GM18517 (cell line): ENCODE data around the gene KIFC1.

Experiments used
- ATAC-seq: cut with Tn5 transposase; IDR thresholded peaks from one replicate; pipeline ENCODE4 v1.9.1; 2021; ENCODE audit warnings: mild to moderate bottlenecking, moderate library complexity; ENCODE audit not compliant: unreplicated experiment

KIFC1 gene

DNA sequence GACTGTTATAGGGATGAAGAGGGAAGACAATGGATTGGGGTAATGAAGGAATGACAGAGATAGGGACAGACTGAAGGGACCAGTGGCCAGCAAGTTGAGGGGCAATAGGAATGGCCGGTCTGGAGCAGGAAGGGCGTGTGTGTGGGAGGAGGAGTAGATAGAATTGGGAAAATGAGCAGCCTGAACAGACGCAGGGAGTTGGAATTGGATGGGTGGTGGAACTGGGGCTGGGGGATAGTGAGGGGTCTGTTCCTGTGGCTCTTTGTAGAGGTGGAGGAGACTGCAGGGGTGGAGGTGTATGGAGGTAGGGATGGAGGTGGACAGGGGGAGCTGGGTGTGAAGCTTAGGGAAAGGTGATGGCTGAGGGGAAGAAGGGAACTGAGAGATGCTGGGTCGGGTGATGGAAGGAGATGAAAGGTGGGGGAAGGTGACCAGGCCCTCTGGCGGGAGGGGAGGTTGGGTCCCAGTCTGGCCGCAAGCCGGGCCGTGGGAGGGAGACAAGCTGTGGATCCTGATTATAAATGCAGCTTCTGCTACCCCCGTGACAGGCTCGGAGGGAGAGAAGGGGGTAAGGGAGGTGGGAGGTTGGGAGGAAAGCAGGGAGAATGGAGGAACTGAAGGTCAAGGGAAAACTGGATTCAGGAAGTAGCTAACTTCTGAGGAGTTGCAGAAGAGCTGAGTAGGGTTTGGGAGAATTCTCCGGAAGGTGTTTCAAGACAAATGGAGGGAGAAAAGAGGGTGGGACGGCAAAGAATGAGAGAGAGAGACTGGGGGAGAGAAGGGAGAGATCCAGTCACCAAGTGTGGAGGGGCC lies 33.4 kb downstream of the KIFC1 start:
- no peak for ATAC-seq

- no peak for ATAC-seq
These were observed 34.3 kb downstream of the KIFC1 start for GRCh38 chr6:33425668-33426577.

- no peak for ATAC-seq
These were observed 35.2 kb downstream of the KIFC1 start for GRCh38 chr6:33426590-33427511.

DNA sequence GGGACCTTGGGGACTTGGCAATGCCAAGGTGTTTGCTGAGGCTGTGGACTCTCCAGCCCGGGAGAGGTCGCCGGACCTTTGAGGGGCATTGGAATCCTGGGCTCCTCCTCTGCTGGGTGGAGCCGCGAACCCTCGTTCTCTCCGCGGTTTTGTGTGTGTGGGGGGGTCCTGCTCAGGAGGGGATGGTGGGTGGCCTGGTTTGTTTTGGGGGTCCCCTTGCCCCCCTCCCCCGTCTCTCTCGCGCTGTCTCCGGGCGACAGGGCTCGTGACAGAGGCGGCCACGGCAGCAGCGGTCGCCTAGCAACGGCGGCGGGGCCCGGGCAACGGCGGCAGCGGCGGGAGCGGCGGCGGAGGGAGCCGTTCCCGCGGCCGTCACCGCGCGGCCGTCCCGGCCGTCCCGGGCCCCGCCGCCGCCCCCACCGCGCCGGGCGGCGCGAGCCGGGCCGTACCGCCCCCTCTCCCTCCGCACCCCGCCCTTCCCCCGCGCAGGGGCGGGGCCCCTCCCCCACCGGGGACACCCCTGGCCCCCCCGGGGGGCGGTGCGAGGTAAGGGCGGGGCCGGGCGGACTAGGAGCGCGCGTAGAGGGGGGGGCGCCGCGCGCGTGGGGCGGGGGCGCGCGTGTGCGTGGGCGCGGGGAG lies 36.1 kb downstream of the KIFC1 start:
- ATAC-seq = no peak

DNA sequence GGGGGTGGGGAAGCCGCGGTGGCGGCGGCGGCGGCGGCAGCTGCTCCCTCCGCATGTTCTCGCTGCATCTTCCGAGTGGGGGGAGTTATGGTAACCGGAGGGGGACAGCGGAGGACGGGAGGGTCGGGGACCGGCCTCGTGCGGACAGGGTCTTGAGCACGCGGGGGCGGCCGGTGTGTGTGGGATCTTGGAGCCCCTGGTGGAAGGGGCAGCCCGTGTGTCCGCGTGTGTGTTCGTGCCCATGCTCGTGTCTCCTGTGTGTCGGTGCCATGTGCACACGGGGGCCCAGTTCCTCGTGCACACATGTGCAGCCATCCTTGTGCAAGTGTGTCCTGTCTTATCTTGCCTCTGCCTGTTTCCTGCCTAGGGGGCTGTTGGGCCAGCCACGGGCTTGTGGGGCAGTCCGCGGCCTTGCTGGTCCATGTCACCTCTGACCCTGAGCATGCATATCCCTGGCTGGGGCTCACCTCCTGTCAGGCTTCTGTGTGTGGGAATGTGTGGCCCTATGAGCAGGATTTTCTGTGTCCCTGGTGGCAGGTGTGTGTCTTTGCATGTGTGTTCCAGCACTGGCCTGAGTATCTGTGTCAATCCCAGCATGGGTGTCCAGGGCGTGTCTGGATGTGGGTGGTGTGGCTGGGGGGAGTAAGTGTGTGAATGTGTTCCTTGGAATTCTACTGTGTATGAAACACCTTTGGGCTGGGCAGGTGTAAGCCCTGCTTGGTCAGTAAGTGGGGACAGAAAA lies 36.8 kb downstream of the KIFC1 start:
- no peak for ATAC-seq

GRCh38 chr6:33428966-33429749 lies 37.5 kb downstream of the KIFC1 start:
- ATAC-seq = no peak

GRCh38 chr6:33429750-33430052 lies 38.1 kb downstream of the KIFC1 start:
- ATAC-seq = no peak

DNA sequence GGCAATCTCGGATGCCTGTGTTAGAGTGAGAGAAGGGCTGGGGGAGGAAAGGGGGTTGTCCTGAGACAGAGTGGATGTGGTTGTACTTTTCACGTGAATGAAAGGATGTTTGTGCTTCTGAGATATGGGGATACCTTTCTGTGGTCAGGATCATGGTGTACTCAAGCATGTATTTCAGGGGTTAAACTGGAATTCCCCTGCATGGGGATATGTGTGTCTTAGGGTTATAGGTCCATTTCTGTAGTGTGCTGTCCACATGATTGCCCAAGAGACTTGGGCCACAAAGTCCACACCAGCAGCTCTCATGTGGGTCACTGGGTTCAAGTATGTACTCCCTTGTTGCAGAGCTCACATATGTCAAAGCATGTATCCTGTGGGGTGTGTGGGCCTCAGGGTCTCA lies 38.7 kb downstream of the KIFC1 start:
- no peak for ATAC-seq

GRCh38 chr6:33430991-33431879 lies 39.6 kb downstream of the KIFC1 start:
- ATAC-seq = no peak

GRCh38 chr6:33431880-33432541 lies 40.4 kb downstream of the KIFC1 start:
- ATAC-seq = no peak

DNA sequence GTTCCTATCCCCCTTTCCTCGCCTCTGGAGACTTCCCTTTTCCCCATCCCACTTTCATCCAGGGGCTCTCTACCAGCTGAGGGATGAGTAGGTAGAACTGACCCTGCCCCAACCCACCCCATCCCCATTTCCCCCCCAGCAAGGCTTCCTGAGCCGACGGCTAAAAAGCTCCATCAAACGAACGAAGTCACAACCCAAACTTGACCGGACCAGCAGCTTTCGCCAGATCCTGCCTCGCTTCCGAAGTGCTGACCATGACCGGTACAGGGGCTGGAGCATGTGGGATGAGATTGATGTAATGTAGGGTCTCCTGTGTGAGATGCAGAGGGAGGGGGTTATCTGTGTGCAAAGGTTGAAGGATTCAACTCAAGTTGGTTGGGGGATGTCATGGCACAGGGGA lies 40.9 kb downstream of the KIFC1 start:
- ATAC-seq = no peak

GRCh38 chr6:33433001-33433543 lies 41.4 kb downstream of the KIFC1 start:
- no peak for ATAC-seq

DNA sequence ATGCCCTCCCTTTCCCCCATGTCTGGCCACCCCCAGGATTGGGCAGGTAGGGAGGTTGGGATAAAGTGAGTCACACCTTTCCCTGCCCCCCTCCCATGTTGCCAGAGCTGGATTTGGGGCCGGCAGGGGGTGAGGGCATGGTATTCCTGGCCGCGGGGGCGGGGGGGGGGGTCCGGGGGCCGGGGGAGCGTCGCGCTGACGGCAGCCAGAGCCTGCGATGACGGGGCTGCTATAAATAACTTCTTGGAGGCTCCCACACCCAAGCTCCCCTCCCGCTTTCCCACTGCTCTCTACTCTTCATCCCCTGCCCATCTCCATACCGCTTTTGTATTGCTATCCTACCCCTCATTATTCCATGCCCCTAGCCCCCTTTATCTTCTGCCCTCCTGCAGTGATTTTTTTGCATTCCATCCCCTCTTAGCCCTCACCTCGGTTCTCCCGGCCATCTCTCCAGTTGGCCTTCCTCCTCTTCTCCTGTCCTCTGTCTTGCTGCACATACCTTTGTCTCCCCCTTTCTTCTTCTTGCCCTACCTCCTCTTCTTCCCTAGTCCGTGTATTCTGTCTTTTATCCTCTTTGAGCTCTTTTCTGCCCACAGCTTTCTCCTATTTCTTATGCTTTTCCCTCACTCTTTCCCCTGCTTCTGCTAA lies 42.0 kb downstream of the KIFC1 start:
- ATAC-seq = no peak

DNA sequence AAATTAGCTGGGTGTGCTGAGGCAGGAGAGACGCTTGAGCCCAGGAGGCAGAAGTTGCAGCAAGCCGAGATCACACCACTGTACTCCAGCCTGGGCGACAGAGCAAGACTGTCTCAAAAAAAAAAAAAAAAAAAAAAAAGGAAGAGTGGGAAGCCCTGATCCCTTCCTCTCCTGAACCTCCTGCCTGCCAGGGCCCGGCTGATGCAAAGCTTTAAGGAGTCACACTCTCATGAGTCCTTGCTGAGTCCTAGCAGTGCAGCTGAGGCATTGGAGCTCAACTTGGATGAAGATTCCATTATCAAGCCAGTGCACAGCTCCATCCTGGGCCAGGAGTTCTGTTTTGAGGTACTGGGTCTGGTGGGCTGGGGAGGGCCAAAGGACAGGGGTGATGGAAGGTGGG lies 43.3 kb downstream of the KIFC1 start:
- no peak for ATAC-seq

- ATAC-seq = no peak
These were observed 46.0 kb downstream of the KIFC1 start for GRCh38 chr6:33437666-33438065.

GRCh38 chr6:33438978-33439594 lies 47.5 kb downstream of the KIFC1 start:
- ATAC-seq = no peak
